ENCODE measurements around the gene HDAC9. TPM values are rescaled to one million over a fixed set of nuclear protein-coding genes. Genes with fewer than 3 reads are reported as not detected.

HDAC9 gene
- total RNA-seq, 2 donors from 2014 or later, result 8.3 to 31.9 TPM

DNA sequence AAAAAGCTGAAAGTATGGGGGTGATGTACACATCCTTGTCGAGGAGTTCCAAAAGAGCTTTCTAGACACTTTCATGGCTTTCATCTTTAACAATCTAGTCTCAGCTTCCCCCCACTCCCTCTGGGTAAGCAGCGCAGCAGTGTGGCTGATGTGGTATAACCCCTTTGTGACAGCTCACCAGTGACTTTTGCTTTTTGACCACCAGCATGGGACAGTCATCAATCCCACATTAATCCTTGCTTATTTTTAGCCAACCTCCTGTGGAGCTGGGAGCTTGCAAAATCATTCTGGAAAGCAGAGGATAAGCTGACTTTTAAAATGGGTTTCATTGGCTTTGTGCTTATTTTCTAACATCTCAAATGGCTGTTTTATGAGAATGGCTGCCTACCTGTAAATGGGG is 272.7 kb downstream of the HDAC9 start:
- H3K9me3 ChIP-seq, result no peaks in the 10 kb centered on the region
- H3K4me1 ChIP-seq (replicated peaks), result no peaks in the 10 kb centered on the region
- 69% methylated on average over 2 of the region's 2 CpGs for WGBS
- H3K27ac ChIP-seq, result no peak overlapping the region
- no peaks in the 10 kb centered on the region for H3K36me3 ChIP-seq
- H3K27me3 ChIP-seq (replicated peaks; ENCODE audit: insufficient read depth), result no peaks in the 10 kb centered on the region
- TF ChIP-seq POLR2A (IDR thresholded peaks at IDR 0.05) (no peak), POLR2AphosphoS5 (IDR thresholded peaks at IDR 0.05) (no peak)
- TF ChIP-seq, protein P1, sequence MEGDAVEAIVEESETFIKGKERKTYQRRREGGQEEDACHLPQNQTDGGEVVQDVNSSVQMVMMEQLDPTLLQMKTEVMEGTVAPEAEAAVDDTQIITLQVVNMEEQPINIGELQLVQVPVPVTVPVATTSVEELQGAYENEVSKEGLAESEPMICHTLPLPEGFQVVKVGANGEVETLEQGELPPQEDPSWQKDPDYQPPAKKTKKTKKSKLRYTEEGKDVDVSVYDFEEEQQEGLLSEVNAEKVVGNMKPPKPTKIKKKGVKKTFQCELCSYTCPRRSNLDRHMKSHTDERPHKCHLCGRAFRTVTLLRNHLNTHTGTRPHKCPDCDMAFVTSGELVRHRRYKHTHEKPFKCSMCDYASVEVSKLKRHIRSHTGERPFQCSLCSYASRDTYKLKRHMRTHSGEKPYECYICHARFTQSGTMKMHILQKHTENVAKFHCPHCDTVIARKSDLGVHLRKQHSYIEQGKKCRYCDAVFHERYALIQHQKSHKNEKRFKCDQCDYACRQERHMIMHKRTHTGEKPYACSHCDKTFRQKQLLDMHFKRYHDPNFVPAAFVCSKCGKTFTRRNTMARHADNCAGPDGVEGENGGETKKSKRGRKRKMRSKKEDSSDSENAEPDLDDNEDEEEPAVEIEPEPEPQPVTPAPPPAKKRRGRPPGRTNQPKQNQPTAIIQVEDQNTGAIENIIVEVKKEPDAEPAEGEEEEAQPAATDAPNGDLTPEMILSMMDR (IDR thresholded peaks at IDR 0.05), result no peak
- intact Hi-C loops (cut with DNase I), result no loop called here
- H3K4me3 ChIP-seq, result no peak overlapping the region
- DNase-seq (ENCODE audit: low spot score), result no peak

DNA sequence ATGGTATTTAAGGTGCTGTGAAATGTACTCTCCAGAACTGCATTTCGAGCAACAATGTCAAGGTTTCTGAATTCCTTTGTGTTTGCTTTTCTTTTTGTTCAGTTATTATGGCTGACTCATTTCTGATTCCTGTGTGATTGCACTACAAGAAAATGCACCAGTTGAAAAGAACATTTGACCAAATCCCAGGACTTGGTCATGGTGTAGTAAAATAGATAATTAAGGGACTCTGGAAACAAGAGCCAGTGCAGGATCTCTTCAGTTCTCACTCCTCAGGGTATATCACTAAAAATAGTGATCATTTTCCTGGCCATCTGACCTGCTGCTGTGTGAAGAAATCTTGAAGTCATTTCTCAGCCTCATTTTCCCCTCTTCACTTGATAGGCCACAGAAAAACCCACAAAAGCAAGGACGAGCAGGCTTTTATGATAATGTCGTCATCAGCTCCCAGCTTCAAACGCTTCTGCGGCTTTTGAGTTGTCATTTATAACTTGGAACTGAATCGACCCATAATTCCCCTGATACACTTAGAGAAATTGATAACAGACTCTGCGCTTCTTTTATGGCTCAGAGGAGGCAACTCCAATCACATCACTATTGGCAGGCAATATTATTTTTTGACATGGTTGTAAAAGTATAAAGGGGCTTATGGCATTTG is 274.7 kb downstream of the HDAC9 start:
- WGBS, result 69% methylated on average over 7 of the region's 7 CpGs
- Histone ChIP-seq H3K4me1 (replicated peaks) (no peaks in the 10 kb centered on the region), H3K27ac (no peak overlapping the region), H3K4me3 (no peak overlapping the region), H3K36me3 (no peaks in the 10 kb centered on the region), H3K27me3 (replicated peaks; ENCODE audit: insufficient read depth) (no peaks in the 10 kb centered on the region), H3K9me3 (no peaks in the 10 kb centered on the region)
- DNase-seq (ENCODE audit: low spot score), result no peak
- TF ChIP-seq POLR2AphosphoS5 (IDR thresholded peaks at IDR 0.05) (no peak), POLR2A (IDR thresholded peaks at IDR 0.05) (no peak)
- TF ChIP-seq, protein P1 (IDR thresholded peaks at IDR 0.05), result no peak
- intact Hi-C loops (cut with DNase I), result loop anchor here (10.0 kb wide), 1 partner anchor 495 kb away; no protein-coding TSS in a partner anchor

DNA sequence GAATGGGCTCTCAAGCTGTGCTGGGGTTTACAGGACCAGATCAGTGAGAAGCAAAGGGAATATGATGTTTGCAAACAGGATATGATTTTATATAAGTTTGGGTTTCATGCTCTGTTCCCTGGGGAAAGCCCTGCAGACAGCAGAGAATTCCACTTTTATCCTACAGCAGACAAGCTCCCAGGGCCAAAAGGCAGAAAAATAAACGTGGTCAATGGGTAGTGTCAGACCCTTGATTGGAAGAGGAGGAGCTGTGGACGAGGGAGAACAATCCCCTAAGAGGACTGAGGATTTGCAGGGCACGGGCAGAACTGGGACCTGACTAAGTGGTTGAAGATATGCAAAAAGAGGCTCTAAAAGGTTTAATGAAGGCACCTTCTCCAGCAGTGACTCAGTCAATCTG is 275.3 kb downstream of the HDAC9 start:
- no peaks in the 10 kb centered on the region for H3K27me3 ChIP-seq (replicated peaks; ENCODE audit: insufficient read depth)
- H3K4me3 ChIP-seq, result no peak overlapping the region
- no peak overlapping the region for H3K27ac ChIP-seq
- intact Hi-C loops (cut with DNase I), result loop anchor here (10.0 kb wide), 1 partner anchor 494 kb away; no protein-coding TSS in a partner anchor
- no peak for DNase-seq (ENCODE audit: low spot score)
- H3K36me3 ChIP-seq, result no peaks in the 10 kb centered on the region
- 53% methylated on average over 3 of the region's 3 CpGs for WGBS
- no peaks in the 10 kb centered on the region for H3K4me1 ChIP-seq (replicated peaks)
- H3K9me3 ChIP-seq, result no peaks in the 10 kb centered on the region
- TF ChIP-seq POLR2A (IDR thresholded peaks at IDR 0.05) (no peak), POLR2AphosphoS5 (IDR thresholded peaks at IDR 0.05) (no peak)
- TF ChIP-seq, protein P1 (IDR thresholded peaks at IDR 0.05), result no peak

DNA sequence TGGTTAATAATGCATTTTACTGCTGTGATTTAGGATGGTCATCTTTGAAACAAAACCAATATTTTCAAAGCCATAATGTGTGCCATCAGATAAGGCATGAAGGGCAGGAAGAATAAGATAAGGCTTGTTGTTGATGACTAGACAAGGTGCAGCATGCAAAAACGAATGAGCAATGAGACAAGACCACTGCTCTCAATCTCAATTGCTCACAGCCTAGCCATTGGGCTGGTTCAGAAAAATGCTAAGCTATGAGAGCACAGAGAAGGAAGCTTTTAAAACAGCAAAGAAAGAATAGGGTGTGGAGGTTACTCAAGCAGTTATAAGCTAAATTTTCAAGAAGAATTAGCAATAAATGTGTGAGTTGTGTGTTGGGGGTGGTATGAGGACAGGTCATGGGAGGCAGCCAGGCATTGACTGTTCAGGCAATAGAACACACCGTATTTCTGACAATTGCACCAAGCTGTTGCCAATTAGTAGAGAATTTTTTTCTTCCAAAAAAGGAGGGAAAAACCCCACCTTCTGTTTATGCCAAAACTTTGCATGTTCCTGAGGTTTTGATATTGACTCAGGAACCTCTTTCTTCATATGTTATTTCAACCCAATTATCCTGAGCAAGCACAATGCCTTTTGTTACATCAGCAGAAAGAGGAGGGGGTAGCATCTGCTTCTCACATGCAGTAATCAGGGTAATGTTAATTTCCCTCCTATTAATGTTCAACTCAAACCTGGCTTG is 276.5 kb downstream of the HDAC9 start:
- TF ChIP-seq POLR2AphosphoS5 (IDR thresholded peaks at IDR 0.05) (no peak), POLR2A (IDR thresholded peaks at IDR 0.05) (no peak)
- TF ChIP-seq, protein P1 (IDR thresholded peaks at IDR 0.05), result no peak
- Histone ChIP-seq H3K27me3 (replicated peaks; ENCODE audit: insufficient read depth) (no peaks in the 10 kb centered on the region), H3K27ac (no peak overlapping the region), H3K4me3 (no peak overlapping the region), H3K9me3 (no peaks in the 10 kb centered on the region), H3K36me3 (no peaks in the 10 kb centered on the region), H3K4me1 (replicated peaks) (no peaks in the 10 kb centered on the region)
- WGBS, result 42% methylated on average over 2 of the region's 2 CpGs
- intact Hi-C loops (cut with DNase I), result loop anchor here (10.0 kb wide), 1 partner anchor 493 kb away; no protein-coding TSS in a partner anchor
- no peak for DNase-seq (ENCODE audit: low spot score)

All from prostate gland (tissue), 2 donors.